GM23338 (cell line): ENCODE measurements around the gene MICAL2. TPM values are rescaled to one million over a fixed set of nuclear protein-coding genes. Genes with fewer than 3 reads are reported as not detected.

Experiments used
- ATAC-seq: fragments of 200-7000 bp; cut with Tn5 transposase; 3 replicates; pipeline ENCODE4 v1.9.1; 2020
- DNase-seq: peaks from one replicate; pipeline ENCODE4 v3.0.0-alpha.2; 2015; ENCODE audit warnings: low spot score
- H2AFZ ChIP-seq: fragments of 200-600 bp; sonication (generic); 2 replicates; pipeline ENCODE4 v1.8.0; 2016; ENCODE audit warnings: antibody characterized with exemption, mild to moderate bottlenecking, moderate library complexity
- H3F3A ChIP-seq: fragments of 200-600 bp; sonication (generic); replicated peaks from 2 replicates; pipeline ENCODE4 v1.8.0; 2017; ENCODE audit warnings: antibody characterized with exemption, mixed run types, low read depth
- H3K27ac ChIP-seq: fragments of 200-600 bp; sonication (generic); 2 replicates; pipeline ENCODE4 v1.6.1; 2016; ENCODE audit warnings: low read depth
- H3K27me3 ChIP-seq: fragments of 200-600 bp; sonication (generic); 2 replicates; pipeline ENCODE4 v1.8.0; 2016; ENCODE audit warnings: mild to moderate bottlenecking, mixed run types, moderate library complexity; ENCODE audit not compliant: insufficient read depth
- H3K36me3 ChIP-seq: fragments of 200-600 bp; sonication (generic); 2 replicates; pipeline ENCODE4 v1.8.0; 2016; ENCODE audit warnings: mild to moderate bottlenecking; ENCODE audit not compliant: insufficient read depth
- H3K4me1 ChIP-seq: fragments of 200-600 bp; sonication (generic); 2 replicates; pipeline ENCODE4 v1.8.0; 2016; ENCODE audit warnings: mild to moderate bottlenecking, moderate library complexity; ENCODE audit not compliant: insufficient read depth
- H3K4me2 ChIP-seq: fragments of 200-600 bp; sonication (generic); 2 replicates; pipeline ENCODE4 v1.7.1; 2017; ENCODE audit warnings: mixed run types
- H3K4me3 ChIP-seq: fragments of 200-600 bp; sonication (generic); 2 replicates; pipeline ENCODE4 v1.6.1; 2016; ENCODE audit warnings: mixed run types
- H3K79me2 ChIP-seq: fragments of 200-600 bp; sonication (generic); replicated peaks from 2 replicates; pipeline ENCODE4 v1.8.0; 2017; ENCODE audit warnings: mild to moderate bottlenecking; ENCODE audit not compliant: insufficient read depth
- H3K9me2 ChIP-seq: fragments of 200-600 bp; sonication (generic); 2 replicates; pipeline ENCODE4 v1.8.0; 2017; ENCODE audit not compliant: insufficient read depth
- H4K20me1 ChIP-seq: fragments of 200-600 bp; sonication (generic); replicated peaks from 2 replicates; pipeline ENCODE4 v1.8.0; 2017; ENCODE audit warnings: mild to moderate bottlenecking; ENCODE audit not compliant: insufficient read depth
- H3K27ac Mint-ChIP-seq: 2 replicates; pipeline ENCODE4 v1.8.0; 2020; ENCODE audit warnings: inconsistent platforms, mild to moderate bottlenecking, moderate library complexity, mixed read lengths
- H3K27me3 Mint-ChIP-seq: 3 replicates; pipeline ENCODE4 v1.8.0; 2022; ENCODE audit warnings: low read depth, mild to moderate bottlenecking, moderate library complexity, mixed read lengths, inconsistent platforms; ENCODE audit not compliant: insufficient read depth, poor library complexity
- H3K36me3 Mint-ChIP-seq: 3 replicates; pipeline ENCODE4 v1.8.0; 2021; ENCODE audit warnings: low read depth, mild to moderate bottlenecking, inconsistent platforms, moderate library complexity, mixed read lengths
- H3K4me1 Mint-ChIP-seq: 3 replicates; pipeline ENCODE4 v1.8.0; 2020; ENCODE audit warnings: mild to moderate bottlenecking, inconsistent platforms, mixed read lengths
- H3K4me3 Mint-ChIP-seq: 3 replicates; pipeline ENCODE4 v1.8.0; 2021; ENCODE audit warnings: moderate library complexity, mild to moderate bottlenecking, inconsistent platforms, mixed read lengths
- H3K9me3 Mint-ChIP-seq: 3 replicates; pipeline ENCODE4 v1.8.0; 2020; ENCODE audit warnings: moderate library complexity, mild to moderate bottlenecking, inconsistent platforms, mixed read lengths
- CREB1 ChIP-seq: fragments of 250-450 bp; sonication (Bioruptor Pico); IDR thresholded peaks from 2 replicates; pipeline ENCODE4 v1.5.0; 2020; ENCODE audit warnings: low read depth, mild to moderate bottlenecking, moderate library complexity
- EZH2 ChIP-seq: fragments of 200-600 bp; sonication (generic); IDR thresholded peaks from one replicate; pipeline ENCODE4 v1.8.0; 2017; ENCODE audit warnings: antibody characterized with exemption, mild to moderate bottlenecking, low read depth; ENCODE audit not compliant: unreplicated experiment
- EZH2phosphoT487 ChIP-seq: fragments of 200-600 bp; sonication (generic); IDR thresholded peaks from one replicate; pipeline ENCODE4 v1.8.1; 2018; ENCODE audit warnings: antibody characterized with exemption; ENCODE audit not compliant: unreplicated experiment
- JUNB ChIP-seq: IDR thresholded peaks from one replicate; pipeline ENCODE4 v1.6.1; 2016; ENCODE audit warnings: antibody characterized with exemption; ENCODE audit not compliant: unreplicated experiment
- NANOG ChIP-seq: IDR thresholded peaks from 2 replicates; pipeline ENCODE4 v1.6.1; 2016; ENCODE audit warnings: antibody characterized with exemption, borderline replicate concordance
- POLR2AphosphoS5 ChIP-seq: IDR thresholded peaks from 2 replicates; pipeline ENCODE4 v1.6.1; 2016; ENCODE audit warnings: antibody characterized with exemption, low read depth
- STAT1 ChIP-seq: IDR thresholded peaks from one replicate; pipeline ENCODE4 v1.6.1; 2016; ENCODE audit warnings: antibody characterized with exemption; ENCODE audit not compliant: unreplicated experiment
- ZNF114 ChIP-seq: fragments of 250-450 bp; sonication (Bioruptor Pico); IDR thresholded peaks from 2 replicates; pipeline ENCODE4 v1.5.0; 2020; ENCODE audit warnings: mild to moderate bottlenecking, moderate library complexity
- ZNF331 ChIP-seq: fragments of 250-450 bp; sonication (Bioruptor Pico); IDR thresholded peaks from 2 replicates; pipeline ENCODE4 v1.5.0; 2020; ENCODE audit warnings: low read depth, mild to moderate bottlenecking, moderate library complexity
- polyA plus RNA-seq: library from polyadenylated mRNA; unstranded; fragments of >200 nt; fragmentation: Nextera tagmentation; extraction: Ambion mirVana; gene quantifications from 2 replicates; pipeline ENCODE4 v1.2.1, GENCODE V29; 2016
- total RNA-seq: library from RNA; depleted of rRNA; stranded (reverse); fragments of >200 nt; shearing (Covaris generic); gene quantifications from 2 replicates; pipeline ENCODE4 v1.2.3, GENCODE V29; 2014
- TF ChIP-seq, protein P1 (sequence below): IDR thresholded peaks from 2 replicates; pipeline ENCODE4 v1.6.1; 2016; ENCODE audit warnings: antibody characterized with exemption
- TF ChIP-seq, protein P2 (sequence below): fragments of 250-450 bp; sonication (Bioruptor Pico); IDR thresholded peaks from 2 replicates; pipeline ENCODE4 v1.5.0; 2020; ENCODE audit warnings: mild to moderate bottlenecking, moderate library complexity
- TF ChIP-seq, protein P3 (sequence below), 2 experiments: fragments of 200-600 bp in 1 of 2; sonication (generic) in 1 of 2; conservative IDR thresholded peaks; 2 replicates each; pipeline versions ENCODE4 v1.5.1 to v1.6.1; 2016 to 2017; ENCODE audit warnings: antibody characterized with exemption in 2 of 2, low read depth in 2 of 2, mild to moderate bottlenecking in 2 of 2, moderate library complexity in 1 of 2
- TF ChIP-seq, protein P4 (sequence below): IDR thresholded peaks from one replicate; pipeline ENCODE4 v1.6.1; 2018; ENCODE audit warnings: antibody characterized with exemption; ENCODE audit not compliant: unreplicated experiment

Gene MICAL2
- total and polyA plus RNA-seq, 2 experiments from 2014 or later, result 0.66 to 1.4 TPM

DNA sequence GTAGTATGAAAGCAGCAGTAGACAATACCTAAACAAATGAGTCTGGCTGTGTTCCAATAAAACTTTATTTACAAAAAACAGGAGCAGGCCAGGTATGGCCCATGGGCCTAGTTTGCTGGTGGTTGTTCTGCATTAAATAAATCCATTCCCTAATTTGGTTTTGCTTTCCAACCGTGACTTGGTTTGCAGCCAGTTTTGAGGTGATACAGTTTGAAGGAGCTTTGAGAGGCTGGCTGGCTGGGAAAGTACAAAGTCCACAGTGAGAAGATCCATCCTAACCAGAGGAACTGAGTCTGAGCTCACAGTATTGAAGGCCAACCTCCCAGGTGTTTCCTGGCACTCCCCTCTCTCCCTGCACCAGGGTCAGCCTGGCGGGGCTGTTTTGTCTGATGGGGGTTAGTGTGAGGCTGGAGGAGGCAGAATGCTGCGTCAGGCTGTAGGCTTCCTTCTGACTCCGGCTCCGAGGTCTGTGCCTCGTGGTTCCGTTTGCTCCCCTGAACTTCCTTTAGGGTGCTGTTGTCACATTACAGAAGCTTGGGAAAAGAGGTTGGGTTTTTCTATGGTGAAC, 129.5 kb downstream of the MICAL2 start (continued):
- TF ChIP-seq EZH2 (no peak), ZNF114 (CRISPR knock-in tag) (no peak)

DNA sequence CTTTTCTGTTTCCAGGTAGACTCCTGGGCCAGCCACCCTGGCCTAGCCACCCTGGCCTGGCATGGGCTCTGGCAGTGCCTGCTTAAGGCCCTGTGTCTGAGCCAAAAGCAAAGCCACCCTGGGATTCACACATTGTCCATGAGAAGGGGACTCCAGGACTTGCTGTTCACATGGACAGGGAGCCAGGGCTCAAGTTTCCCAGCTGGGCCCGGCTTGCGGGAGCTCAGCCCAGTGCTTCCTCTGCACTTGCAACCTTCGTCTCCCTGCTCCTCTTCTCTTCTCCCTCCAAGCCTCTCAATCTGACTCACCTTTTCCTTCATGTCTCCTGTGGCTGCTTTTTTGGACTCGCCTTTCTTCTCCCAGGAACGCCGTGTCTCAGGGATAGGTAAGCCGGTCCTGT, 130.3 kb downstream of the MICAL2 start:
- Histone ChIP-seq H3K27ac (no peak overlapping the region), H3K4me3 (no peak overlapping the region), H3K4me1 (no peaks in the 10 kb centered on the region; the same call in 1 of the 2 replicates), H2AFZ (no peak overlapping the region; the same call in 1 of the 2 replicates), H3K79me2 (no peaks in the 10 kb centered on the region), H3K36me3 (no peaks in the 10 kb centered on the region), H3K9me2 (no peaks in the 10 kb centered on the region), H4K20me1 (no peaks in the 10 kb centered on the region), H3K4me2 (no peak overlapping the region), H3F3A (no peaks in the 10 kb centered on the region), H3K27me3 (no peaks in the 10 kb centered on the region)
- DNase-seq, result no peak
- no peak overlapping the region for H3K27ac Mint-ChIP-seq
- H3K4me3 Mint-ChIP-seq, result no peak overlapping the region
- peaks cover 21% of the 10 kb centered on the region for H3K4me1 Mint-ChIP-seq
- no peaks in the 10 kb centered on the region for H3K36me3 Mint-ChIP-seq
- no peak for ATAC-seq
- TF ChIP-seq ZNF331 (CRISPR knock-in tag), result no peak
- TF ChIP-seq POLR2AphosphoS5, result no peak
- no peak for TF ChIP-seq EZH2phosphoT487
- TF ChIP-seq NANOG, result no peak
- TF ChIP-seq STAT1, result no peak
- TF ChIP-seq, protein P1, sequence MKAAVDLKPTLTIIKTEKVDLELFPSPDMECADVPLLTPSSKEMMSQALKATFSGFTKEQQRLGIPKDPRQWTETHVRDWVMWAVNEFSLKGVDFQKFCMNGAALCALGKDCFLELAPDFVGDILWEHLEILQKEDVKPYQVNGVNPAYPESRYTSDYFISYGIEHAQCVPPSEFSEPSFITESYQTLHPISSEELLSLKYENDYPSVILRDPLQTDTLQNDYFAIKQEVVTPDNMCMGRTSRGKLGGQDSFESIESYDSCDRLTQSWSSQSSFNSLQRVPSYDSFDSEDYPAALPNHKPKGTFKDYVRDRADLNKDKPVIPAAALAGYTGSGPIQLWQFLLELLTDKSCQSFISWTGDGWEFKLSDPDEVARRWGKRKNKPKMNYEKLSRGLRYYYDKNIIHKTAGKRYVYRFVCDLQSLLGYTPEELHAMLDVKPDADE, result no peak
- no peak for TF ChIP-seq JUNB
- TF ChIP-seq, protein P2, sequence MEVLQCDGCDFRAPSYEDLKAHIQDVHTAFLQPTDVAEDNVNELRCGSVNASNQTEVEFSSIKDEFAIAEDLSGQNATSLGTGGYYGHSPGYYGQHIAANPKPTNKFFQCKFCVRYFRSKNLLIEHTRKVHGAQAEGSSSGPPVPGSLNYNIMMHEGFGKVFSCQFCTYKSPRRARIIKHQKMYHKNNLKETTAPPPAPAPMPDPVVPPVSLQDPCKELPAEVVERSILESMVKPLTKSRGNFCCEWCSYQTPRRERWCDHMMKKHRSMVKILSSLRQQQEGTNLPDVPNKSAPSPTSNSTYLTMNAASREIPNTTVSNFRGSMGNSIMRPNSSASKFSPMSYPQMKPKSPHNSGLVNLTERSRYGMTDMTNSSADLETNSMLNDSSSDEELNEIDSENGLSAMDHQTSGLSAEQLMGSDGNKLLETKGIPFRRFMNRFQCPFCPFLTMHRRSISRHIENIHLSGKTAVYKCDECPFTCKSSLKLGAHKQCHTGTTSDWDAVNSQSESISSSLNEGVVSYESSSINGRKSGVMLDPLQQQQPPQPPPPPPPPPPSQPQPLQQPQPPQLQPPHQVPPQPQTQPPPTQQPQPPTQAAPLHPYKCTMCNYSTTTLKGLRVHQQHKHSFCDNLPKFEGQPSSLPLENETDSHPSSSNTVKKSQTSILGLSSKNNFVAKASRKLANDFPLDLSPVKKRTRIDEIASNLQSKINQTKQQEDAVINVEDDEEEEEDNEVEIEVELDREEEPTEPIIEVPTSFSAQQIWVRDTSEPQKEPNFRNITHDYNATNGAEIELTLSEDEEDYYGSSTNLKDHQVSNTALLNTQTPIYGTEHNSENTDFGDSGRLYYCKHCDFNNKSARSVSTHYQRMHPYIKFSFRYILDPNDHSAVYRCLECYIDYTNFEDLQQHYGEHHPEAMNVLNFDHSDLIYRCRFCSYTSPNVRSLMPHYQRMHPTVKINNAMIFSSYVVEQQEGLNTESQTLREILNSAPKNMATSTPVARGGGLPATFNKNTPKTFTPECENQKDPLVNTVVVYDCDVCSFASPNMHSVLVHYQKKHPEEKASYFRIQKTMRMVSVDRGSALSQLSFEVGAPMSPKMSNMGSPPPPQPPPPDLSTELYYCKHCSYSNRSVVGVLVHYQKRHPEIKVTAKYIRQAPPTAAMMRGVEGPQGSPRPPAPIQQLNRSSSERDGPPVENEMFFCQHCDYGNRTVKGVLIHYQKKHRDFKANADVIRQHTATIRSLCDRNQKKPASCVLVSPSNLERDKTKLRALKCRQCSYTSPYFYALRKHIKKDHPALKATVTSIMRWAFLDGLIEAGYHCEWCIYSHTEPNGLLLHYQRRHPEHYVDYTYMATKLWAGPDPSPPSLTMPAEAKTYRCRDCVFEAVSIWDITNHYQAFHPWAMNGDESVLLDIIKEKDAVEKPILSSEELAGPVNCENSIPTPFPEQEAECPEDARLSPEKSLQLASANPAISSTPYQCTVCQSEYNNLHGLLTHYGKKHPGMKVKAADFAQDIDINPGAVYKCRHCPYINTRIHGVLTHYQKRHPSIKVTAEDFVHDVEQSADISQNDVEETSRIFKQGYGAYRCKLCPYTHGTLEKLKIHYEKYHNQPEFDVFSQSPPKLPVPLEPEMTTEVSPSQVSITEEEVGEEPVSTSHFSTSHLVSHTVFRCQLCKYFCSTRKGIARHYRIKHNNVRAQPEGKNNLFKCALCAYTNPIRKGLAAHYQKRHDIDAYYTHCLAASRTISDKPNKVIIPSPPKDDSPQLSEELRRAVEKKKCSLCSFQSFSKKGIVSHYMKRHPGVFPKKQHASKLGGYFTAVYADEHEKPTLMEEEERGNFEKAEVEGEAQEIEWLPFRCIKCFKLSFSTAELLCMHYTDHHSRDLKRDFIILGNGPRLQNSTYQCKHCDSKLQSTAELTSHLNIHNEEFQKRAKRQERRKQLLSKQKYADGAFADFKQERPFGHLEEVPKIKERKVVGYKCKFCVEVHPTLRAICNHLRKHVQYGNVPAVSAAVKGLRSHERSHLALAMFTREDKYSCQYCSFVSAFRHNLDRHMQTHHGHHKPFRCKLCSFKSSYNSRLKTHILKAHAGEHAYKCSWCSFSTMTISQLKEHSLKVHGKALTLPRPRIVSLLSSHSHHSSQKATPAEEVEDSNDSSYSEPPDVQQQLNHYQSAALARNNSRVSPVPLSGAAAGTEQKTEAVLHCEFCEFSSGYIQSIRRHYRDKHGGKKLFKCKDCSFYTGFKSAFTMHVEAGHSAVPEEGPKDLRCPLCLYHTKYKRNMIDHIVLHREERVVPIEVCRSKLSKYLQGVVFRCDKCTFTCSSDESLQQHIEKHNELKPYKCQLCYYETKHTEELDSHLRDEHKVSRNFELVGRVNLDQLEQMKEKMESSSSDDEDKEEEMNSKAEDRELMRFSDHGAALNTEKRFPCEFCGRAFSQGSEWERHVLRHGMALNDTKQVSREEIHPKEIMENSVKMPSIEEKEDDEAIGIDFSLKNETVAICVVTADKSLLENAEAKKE (CRISPR knock-in tag), result no peak
- no peak for TF ChIP-seq EZH2
- TF ChIP-seq ZNF114 (CRISPR knock-in tag), result no peak
- no peak for TF ChIP-seq CREB1 (CRISPR knock-in tag)
- TF ChIP-seq, protein P3, sequence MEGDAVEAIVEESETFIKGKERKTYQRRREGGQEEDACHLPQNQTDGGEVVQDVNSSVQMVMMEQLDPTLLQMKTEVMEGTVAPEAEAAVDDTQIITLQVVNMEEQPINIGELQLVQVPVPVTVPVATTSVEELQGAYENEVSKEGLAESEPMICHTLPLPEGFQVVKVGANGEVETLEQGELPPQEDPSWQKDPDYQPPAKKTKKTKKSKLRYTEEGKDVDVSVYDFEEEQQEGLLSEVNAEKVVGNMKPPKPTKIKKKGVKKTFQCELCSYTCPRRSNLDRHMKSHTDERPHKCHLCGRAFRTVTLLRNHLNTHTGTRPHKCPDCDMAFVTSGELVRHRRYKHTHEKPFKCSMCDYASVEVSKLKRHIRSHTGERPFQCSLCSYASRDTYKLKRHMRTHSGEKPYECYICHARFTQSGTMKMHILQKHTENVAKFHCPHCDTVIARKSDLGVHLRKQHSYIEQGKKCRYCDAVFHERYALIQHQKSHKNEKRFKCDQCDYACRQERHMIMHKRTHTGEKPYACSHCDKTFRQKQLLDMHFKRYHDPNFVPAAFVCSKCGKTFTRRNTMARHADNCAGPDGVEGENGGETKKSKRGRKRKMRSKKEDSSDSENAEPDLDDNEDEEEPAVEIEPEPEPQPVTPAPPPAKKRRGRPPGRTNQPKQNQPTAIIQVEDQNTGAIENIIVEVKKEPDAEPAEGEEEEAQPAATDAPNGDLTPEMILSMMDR (conservative IDR thresholded peaks at IDR 0.05; ENCODE audit: low read depth in 2 of 2), result no peak
- TF ChIP-seq, protein P4, sequence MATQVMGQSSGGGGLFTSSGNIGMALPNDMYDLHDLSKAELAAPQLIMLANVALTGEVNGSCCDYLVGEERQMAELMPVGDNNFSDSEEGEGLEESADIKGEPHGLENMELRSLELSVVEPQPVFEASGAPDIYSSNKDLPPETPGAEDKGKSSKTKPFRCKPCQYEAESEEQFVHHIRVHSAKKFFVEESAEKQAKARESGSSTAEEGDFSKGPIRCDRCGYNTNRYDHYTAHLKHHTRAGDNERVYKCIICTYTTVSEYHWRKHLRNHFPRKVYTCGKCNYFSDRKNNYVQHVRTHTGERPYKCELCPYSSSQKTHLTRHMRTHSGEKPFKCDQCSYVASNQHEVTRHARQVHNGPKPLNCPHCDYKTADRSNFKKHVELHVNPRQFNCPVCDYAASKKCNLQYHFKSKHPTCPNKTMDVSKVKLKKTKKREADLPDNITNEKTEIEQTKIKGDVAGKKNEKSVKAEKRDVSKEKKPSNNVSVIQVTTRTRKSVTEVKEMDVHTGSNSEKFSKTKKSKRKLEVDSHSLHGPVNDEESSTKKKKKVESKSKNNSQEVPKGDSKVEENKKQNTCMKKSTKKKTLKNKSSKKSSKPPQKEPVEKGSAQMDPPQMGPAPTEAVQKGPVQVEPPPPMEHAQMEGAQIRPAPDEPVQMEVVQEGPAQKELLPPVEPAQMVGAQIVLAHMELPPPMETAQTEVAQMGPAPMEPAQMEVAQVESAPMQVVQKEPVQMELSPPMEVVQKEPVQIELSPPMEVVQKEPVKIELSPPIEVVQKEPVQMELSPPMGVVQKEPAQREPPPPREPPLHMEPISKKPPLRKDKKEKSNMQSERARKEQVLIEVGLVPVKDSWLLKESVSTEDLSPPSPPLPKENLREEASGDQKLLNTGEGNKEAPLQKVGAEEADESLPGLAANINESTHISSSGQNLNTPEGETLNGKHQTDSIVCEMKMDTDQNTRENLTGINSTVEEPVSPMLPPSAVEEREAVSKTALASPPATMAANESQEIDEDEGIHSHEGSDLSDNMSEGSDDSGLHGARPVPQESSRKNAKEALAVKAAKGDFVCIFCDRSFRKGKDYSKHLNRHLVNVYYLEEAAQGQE, result no peak
- peaks cover 7% of the 10 kb centered on the region for H3K27me3 Mint-ChIP-seq
- H3K9me3 Mint-ChIP-seq, result no peaks in the 10 kb centered on the region
